Measurements from ENCODE around the gene UBASH3B.

DNA sequence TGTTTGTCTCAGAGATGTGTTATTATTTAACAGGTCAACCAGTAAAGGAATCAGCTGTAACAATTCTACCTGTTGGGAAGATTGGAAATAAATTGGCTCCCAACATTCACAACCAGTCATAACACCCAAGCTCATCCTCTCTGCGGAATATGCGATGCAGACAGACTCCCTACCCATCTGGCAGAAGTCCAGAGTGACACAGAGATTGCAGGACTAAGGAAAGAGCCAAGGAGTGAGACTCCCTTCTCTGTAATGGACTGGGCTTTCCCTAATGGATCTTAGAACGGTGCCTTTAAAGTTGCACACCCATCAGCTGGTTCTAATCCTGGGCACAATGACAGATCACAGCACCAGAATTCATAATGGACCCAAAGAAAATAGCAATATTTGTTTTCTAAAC, 27.8 kb upstream of the UBASH3B start:
- TF ChIP-seq, protein P1, sequence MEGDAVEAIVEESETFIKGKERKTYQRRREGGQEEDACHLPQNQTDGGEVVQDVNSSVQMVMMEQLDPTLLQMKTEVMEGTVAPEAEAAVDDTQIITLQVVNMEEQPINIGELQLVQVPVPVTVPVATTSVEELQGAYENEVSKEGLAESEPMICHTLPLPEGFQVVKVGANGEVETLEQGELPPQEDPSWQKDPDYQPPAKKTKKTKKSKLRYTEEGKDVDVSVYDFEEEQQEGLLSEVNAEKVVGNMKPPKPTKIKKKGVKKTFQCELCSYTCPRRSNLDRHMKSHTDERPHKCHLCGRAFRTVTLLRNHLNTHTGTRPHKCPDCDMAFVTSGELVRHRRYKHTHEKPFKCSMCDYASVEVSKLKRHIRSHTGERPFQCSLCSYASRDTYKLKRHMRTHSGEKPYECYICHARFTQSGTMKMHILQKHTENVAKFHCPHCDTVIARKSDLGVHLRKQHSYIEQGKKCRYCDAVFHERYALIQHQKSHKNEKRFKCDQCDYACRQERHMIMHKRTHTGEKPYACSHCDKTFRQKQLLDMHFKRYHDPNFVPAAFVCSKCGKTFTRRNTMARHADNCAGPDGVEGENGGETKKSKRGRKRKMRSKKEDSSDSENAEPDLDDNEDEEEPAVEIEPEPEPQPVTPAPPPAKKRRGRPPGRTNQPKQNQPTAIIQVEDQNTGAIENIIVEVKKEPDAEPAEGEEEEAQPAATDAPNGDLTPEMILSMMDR (IDR thresholded peaks at IDR 0.05; ENCODE audit: low read depth, low read length): no peak
- TF ChIP-seq MYC (IDR thresholded peaks at IDR 0.05; ENCODE audit: low read depth, low read length) (no peak), POLR2A (IDR thresholded peaks at IDR 0.05; ENCODE audit: extremely low read depth, insufficient read length) (no peak)
